HCT116 (cell line): ENCODE measurements around the gene APBB2. TPM values are rescaled to one million over a fixed set of nuclear protein-coding genes. Genes with fewer than 3 reads are reported as not detected.

Source experiments
- ATAC-seq: fragments of 200-7000 bp; cut with Tn5 transposase; 2 replicates; pipeline ENCODE4 v1.9.1; 2020; ENCODE audit warnings: mild to moderate bottlenecking, moderate library complexity
- BruUV-seq: library from RNA; stranded (reverse); fragments of 400-500 nt; replicated peaks from 2 replicates; lab custom pipeline; 2021; lab: Mats Ljungman, UMichigan
- CTCF ChIA-PET: fragments of 300-600 bp; sonication (Branson Sonifier 250); formaldehyde crosslinking; loops from one replicate; lab custom pipeline; 2021; ENCODE audit warnings: antibody characterized with exemption; lab: Charles Lee
- POLR2A ChIA-PET: fragments of 300-600, 350-600 bp; sonication (Branson Sonifier 250); formaldehyde crosslinking; loops from one replicate; lab custom pipeline; 2021; ENCODE audit warnings: antibody characterized with exemption; lab: Charles Lee
- RAD21 ChIA-PET, 2 experiments: fragments of 300-600 bp; sonication (Branson Sonifier 250); formaldehyde crosslinking; loops; one replicate each; lab custom pipeline; 2023; ENCODE audit warnings: low total read pairs in 2 of 2; ENCODE audit not compliant: uncharacterized antibody in 2 of 2, unreplicated experiment in 2 of 2, low non-redundant PET in 1 of 2; lab: Charles Lee
- DNase-seq: peaks from one replicate; pipeline ENCODE4 v3.0.0-alpha.2; 2010; ENCODE audit warnings: low read depth, low spot score
- H2AFZ ChIP-seq: fragments of 200-600 bp; shearing (Covaris generic), sonication (generic); 2 replicates; pipeline ENCODE4 v1.6.1; 2017; ENCODE audit warnings: low read depth, mixed run types, mixed read lengths, antibody characterized with exemption, low read length; ENCODE audit not compliant: poor library complexity, severe bottlenecking
- H3K27ac ChIP-seq: 2 replicates; pipeline ENCODE4 v1.5.1; 2012; ENCODE audit warnings: low read depth, low read length
- H3K27me3 ChIP-seq: fragments of 200-600 bp; sonication (generic); 2 replicates; pipeline ENCODE4 v1.6.1; 2016; ENCODE audit warnings: mixed run types, low read length, mixed read lengths; ENCODE audit not compliant: insufficient read depth
- H3K36me3 ChIP-seq, 2 experiments: fragments of 200-500 bp in 1 of 2; fragments of 200-600 bp in 1 of 2; sonication (Bioruptor generic) in 1 of 2; sonication (generic) in 1 of 2; 2 replicates each; pipeline versions ENCODE4 v1.5.1 to v1.6.1; 2014 to 2016; ENCODE audit warnings: low read length in 2 of 2, inconsistent platforms in 1 of 2, mixed read lengths in 1 of 2, mixed run types in 1 of 2; ENCODE audit not compliant: insufficient read depth in 2 of 2, control insufficient read depth in 1 of 2
- H3K4me1 ChIP-seq, 2 experiments: fragments of 200-600 bp in 1 of 2; sonication (generic) in 1 of 2; 2 replicates each; pipeline versions ENCODE4 v1.5.1 to v1.6.1; 2012 to 2017; ENCODE audit warnings: low read length in 2 of 2, inconsistent platforms in 1 of 2, mild to moderate bottlenecking in 1 of 2, mixed read lengths in 1 of 2, mixed run types in 1 of 2, moderate library complexity in 1 of 2; ENCODE audit not compliant: insufficient read depth in 2 of 2, control insufficient read depth in 1 of 2
- H3K4me2 ChIP-seq: fragments of 200-600 bp; sonication (generic); 2 replicates; pipeline ENCODE4 v1.6.1; 2017; ENCODE audit warnings: mixed run types, low read length, mixed read lengths
- H3K4me3 ChIP-seq, 2 experiments: fragments of 200-600 bp in 1 of 2; sonication (generic) in 1 of 2; replicated peaks in 1 of 2; 2 replicates each; pipeline ENCODE4 v1.5.1; 2011 to 2016; ENCODE audit warnings: low read length in 2 of 2, control low read depth in 1 of 2, low read depth in 1 of 2, mild to moderate bottlenecking in 1 of 2, mixed read lengths in 1 of 2, mixed run types in 1 of 2
- H3K79me2 ChIP-seq: fragments of 200-600 bp; sonication (generic); 2 replicates; pipeline ENCODE4 v1.6.1; 2017; ENCODE audit warnings: mild to moderate bottlenecking, mixed run types, low read length, moderate library complexity, mixed read lengths; ENCODE audit not compliant: insufficient read depth
- H3K9ac ChIP-seq: fragments of 200-600 bp; sonication (generic); 2 replicates; pipeline ENCODE4 v1.6.1; 2016; ENCODE audit warnings: low read length, mixed read lengths
- H3K9me2 ChIP-seq: fragments of 200-600 bp; sonication (generic), shearing (Covaris generic); 2 replicates; pipeline ENCODE4 v1.6.1; 2017; ENCODE audit warnings: mixed run types, mild to moderate bottlenecking, moderate library complexity; ENCODE audit not compliant: insufficient read depth
- H3K9me3 ChIP-seq, 2 experiments: fragments of 200-500 bp in 1 of 2; fragments of 200-600 bp in 1 of 2; sonication (Bioruptor generic) in 1 of 2; sonication (generic) in 1 of 2; 2 replicates each; pipeline ENCODE4 v1.6.1; 2014 to 2017; ENCODE audit warnings: low read length in 2 of 2, mixed read lengths in 2 of 2, inconsistent platforms in 1 of 2, low read depth in 1 of 2, mild to moderate bottlenecking in 1 of 2, mixed run types in 1 of 2, moderate library complexity in 1 of 2; ENCODE audit not compliant: control insufficient read depth in 1 of 2, insufficient read depth in 1 of 2
- H4K20me1 ChIP-seq: fragments of 200-600 bp; sonication (generic), shearing (Covaris generic); 2 replicates; pipeline ENCODE4 v1.6.1; 2017; ENCODE audit warnings: mixed run types, mild to moderate bottlenecking, moderate library complexity; ENCODE audit not compliant: insufficient read depth
- EGR1 ChIP-seq: IDR thresholded peaks from 2 replicates; pipeline ENCODE4 v1.6.1; 2012; ENCODE audit warnings: low read depth
- ZFX ChIP-seq: fragments of 450-650 bp; IDR thresholded peaks from 2 replicates; pipeline ENCODE4 v1.6.1; 2017
- intact Hi-C: fragments of 100-400 bp; cut with micrococcal nuclease; formaldehyde crosslinking; loops from 2 replicates; pipeline ENCODE4 v1.10.0; 2022
- total RNA-seq: library from RNA; stranded (reverse); gene quantifications from one replicate; pipeline ENCODE4 v1.2.1, GENCODE V29; 2021; ENCODE audit not compliant: unreplicated experiment
- TF ChIP-seq, protein P1 (sequence below): IDR thresholded peaks from 2 replicates; pipeline ENCODE4 v1.6.1; 2011; ENCODE audit warnings: mild to moderate bottlenecking, low read length, moderate library complexity; ENCODE audit not compliant: insufficient replicate concordance; ENCODE audit errors: extremely low read depth

APBB2 gene
- total RNA-seq, 1 experiment from 2014 or later, result 72.5 TPM

DNA sequence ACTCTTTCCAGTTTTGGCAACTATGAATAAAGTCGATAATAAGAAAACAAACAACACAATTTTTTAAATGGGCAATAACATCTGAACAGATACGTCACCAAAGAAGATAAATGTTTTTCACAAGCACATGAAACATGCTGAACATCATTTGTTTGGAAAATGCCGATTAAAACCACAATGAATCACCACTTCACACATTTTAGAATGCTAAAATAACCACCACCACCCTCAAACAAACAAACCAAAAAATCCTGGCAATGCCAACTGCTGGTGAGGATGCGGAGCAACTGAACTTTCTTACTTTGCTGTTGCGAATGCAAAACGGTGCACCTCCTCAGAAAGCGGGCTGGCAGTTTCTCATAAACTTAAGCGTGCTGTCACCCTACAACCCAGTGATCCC is 348.6 kb downstream of the APBB2 start:
- TF ChIP-seq, protein P1, sequence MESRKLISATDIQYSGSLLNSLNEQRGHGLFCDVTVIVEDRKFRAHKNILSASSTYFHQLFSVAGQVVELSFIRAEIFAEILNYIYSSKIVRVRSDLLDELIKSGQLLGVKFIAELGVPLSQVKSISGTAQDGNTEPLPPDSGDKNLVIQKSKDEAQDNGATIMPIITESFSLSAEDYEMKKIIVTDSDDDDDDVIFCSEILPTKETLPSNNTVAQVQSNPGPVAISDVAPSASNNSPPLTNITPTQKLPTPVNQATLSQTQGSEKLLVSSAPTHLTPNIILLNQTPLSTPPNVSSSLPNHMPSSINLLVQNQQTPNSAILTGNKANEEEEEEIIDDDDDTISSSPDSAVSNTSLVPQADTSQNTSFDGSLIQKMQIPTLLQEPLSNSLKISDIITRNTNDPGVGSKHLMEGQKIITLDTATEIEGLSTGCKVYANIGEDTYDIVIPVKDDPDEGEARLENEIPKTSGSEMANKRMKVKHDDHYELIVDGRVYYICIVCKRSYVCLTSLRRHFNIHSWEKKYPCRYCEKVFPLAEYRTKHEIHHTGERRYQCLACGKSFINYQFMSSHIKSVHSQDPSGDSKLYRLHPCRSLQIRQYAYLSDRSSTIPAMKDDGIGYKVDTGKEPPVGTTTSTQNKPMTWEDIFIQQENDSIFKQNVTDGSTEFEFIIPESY, result no peak
- TF ChIP-seq EGR1, result no peak
- no TSS peak for BruUV-seq
- no peaks in the 10 kb centered on the region for H3K9me3 ChIP-seq
- DNase-seq (no peak), ATAC-seq (no peak)
- H3K36me3 ChIP-seq, result no peaks in the 10 kb centered on the region
- ChIA-PET POLR2A (no interaction called here), RAD21 (no interaction called here), CTCF (no interaction called here)
- no peaks in the 10 kb centered on the region for H3K79me2 ChIP-seq
- no peak overlapping the region for H3K9ac ChIP-seq
- H3K27me3 ChIP-seq, result no peaks in the 10 kb centered on the region
- H4K20me1 ChIP-seq, result no peaks in the 10 kb centered on the region
- H2AFZ ChIP-seq, result no peak overlapping the region
- no peak overlapping the region for H3K27ac ChIP-seq
- intact Hi-C loops, result no loop called here
- H3K4me2 ChIP-seq, result no peak overlapping the region
- no peak overlapping the region for H3K4me3 ChIP-seq
- no peaks in the 10 kb centered on the region for H3K4me1 ChIP-seq
- no peaks in the 10 kb centered on the region for H3K9me2 ChIP-seq

DNA sequence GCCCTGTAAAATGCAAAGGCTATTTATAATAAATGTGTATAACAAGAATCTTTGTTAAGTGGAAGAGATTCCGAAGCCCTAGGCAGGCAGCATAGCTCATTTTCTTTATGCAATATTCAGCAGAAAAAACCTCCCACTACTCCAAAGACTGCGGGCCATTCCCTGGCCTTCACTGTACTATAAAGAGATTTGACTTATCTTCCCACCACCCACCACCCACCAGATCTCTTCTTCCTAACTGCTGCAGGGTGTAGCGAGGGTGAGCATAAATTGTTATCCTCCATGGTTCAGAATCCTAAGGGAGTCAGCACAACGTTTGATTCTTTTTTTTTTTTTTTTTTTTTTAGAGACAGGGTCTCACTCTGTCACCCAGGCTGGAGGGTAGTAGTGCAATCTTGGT is 349.8 kb downstream of the APBB2 start:
- TF ChIP-seq ZFX, result no peak
- Histone ChIP-seq H2AFZ (no peak overlapping the region), H3K27me3 (no peaks in the 10 kb centered on the region), H3K4me2 (no peak overlapping the region), H3K27ac (no peak overlapping the region), H3K79me2 (no peaks in the 10 kb centered on the region), H3K4me1 (no peaks in the 10 kb centered on the region), H3K9me2 (no peaks in the 10 kb centered on the region), H3K9me3 (no peaks in the 10 kb centered on the region), H3K4me3 (no peak overlapping the region), H4K20me1 (no peaks in the 10 kb centered on the region), H3K36me3 (no peaks in the 10 kb centered on the region), H3K9ac (no peak overlapping the region)
- BruUV-seq, result no TSS peak
- ChIA-PET CTCF (interaction anchor here (0.7 kb wide), 1 partner anchor 23 kb away, joined by 3 read pairs; no protein-coding TSS in a partner anchor), RAD21 (no interaction called here), POLR2A (interaction anchor here (1.5 kb wide), 1 partner anchor 10 kb away, joined by 3 read pairs; no protein-coding TSS in a partner anchor)
- DNase-seq (no peak), ATAC-seq (no peak)
- intact Hi-C loops, result no loop called here
